ENCODE measurements around the gene CYP11A1.

- TF ChIP-seq POLR2A (IDR thresholded peaks at IDR 0.05) = no peak
- TF ChIP-seq, protein P1, sequence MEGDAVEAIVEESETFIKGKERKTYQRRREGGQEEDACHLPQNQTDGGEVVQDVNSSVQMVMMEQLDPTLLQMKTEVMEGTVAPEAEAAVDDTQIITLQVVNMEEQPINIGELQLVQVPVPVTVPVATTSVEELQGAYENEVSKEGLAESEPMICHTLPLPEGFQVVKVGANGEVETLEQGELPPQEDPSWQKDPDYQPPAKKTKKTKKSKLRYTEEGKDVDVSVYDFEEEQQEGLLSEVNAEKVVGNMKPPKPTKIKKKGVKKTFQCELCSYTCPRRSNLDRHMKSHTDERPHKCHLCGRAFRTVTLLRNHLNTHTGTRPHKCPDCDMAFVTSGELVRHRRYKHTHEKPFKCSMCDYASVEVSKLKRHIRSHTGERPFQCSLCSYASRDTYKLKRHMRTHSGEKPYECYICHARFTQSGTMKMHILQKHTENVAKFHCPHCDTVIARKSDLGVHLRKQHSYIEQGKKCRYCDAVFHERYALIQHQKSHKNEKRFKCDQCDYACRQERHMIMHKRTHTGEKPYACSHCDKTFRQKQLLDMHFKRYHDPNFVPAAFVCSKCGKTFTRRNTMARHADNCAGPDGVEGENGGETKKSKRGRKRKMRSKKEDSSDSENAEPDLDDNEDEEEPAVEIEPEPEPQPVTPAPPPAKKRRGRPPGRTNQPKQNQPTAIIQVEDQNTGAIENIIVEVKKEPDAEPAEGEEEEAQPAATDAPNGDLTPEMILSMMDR (IDR thresholded peaks at IDR 0.05) = no peak
- TF ChIP-seq EP300 (IDR thresholded peaks at IDR 0.05) = no peak
Measured at GRCh38 chr15:74319138-74319460, 48.3 kb downstream of the CYP11A1 start.

Data from gastroesophageal sphincter (tissue), 3 donors.